Testis (tissue), 2 donors: ENCODE data around the gene HS3ST3A1.

Experiments
- POLR2A ChIP-seq: fragments of 450-650 bp; IDR thresholded peaks from one replicate; pipeline ENCODE4 v1.6.1; 2017; ENCODE audit warnings: antibody characterized with exemption, mild to moderate bottlenecking, moderate library complexity
- TF ChIP-seq, protein P1 (sequence below), 3 experiments: fragments of 450-650 bp in 2 of 3; fragments of 200-600 bp in 1 of 3; sonication (generic) in 1 of 3; IDR thresholded peaks; one replicate each; pipeline ENCODE4 v1.5.1; 2016 to 2019; ENCODE audit warnings: antibody characterized with exemption in 3 of 3, mild to moderate bottlenecking in 2 of 3, moderate library complexity in 1 of 3

DNA sequence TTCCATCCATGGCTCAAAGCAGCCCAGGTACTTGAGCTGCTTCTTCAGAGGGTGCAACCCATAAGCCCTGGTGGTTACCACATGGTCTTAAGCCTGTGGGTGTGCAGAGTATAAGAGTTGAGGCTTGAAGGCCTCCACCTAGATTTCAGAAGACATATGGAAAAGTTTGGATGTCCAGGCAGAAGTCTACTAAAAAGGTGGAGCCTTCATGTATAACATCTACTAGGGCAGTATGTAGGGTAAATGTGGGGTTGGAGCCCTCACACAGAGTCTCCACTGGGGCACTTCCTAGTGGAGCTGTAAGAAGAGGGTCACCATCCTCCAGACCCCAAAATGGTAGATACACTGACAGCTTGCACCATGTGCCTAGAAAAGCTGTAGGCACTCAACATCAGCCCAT, 120.9 kb downstream of the HS3ST3A1 start:
- TF ChIP-seq, protein P1, sequence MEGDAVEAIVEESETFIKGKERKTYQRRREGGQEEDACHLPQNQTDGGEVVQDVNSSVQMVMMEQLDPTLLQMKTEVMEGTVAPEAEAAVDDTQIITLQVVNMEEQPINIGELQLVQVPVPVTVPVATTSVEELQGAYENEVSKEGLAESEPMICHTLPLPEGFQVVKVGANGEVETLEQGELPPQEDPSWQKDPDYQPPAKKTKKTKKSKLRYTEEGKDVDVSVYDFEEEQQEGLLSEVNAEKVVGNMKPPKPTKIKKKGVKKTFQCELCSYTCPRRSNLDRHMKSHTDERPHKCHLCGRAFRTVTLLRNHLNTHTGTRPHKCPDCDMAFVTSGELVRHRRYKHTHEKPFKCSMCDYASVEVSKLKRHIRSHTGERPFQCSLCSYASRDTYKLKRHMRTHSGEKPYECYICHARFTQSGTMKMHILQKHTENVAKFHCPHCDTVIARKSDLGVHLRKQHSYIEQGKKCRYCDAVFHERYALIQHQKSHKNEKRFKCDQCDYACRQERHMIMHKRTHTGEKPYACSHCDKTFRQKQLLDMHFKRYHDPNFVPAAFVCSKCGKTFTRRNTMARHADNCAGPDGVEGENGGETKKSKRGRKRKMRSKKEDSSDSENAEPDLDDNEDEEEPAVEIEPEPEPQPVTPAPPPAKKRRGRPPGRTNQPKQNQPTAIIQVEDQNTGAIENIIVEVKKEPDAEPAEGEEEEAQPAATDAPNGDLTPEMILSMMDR (IDR thresholded peaks at IDR 0.05), result no peak
- no peak for TF ChIP-seq POLR2A
